Panc1 (cell line): ENCODE results near the gene LTB4R2. TPM values are rescaled to one million over a fixed set of nuclear protein-coding genes. Genes with fewer than 3 reads are reported as not detected.

Experiments used
- ATAC-seq: fragments of 200-7000 bp; cut with Tn5 transposase; 2 replicates; pipeline ENCODE4 v1.9.1; 2020; ENCODE audit warnings: mild to moderate bottlenecking, moderate library complexity
- BruUV-seq: library from RNA; stranded (reverse); fragments of 400-500 nt; replicated peaks from 2 replicates; lab custom pipeline; 2021; lab: Mats Ljungman, UMichigan
- CTCF ChIA-PET: fragments of 300-600 bp; sonication (Branson Sonifier 250); formaldehyde crosslinking; loops from one replicate; lab custom pipeline; 2022; ENCODE audit warnings: antibody characterized with exemption; lab: Charles Lee
- POLR2A ChIA-PET: fragments of 300-600 bp; sonication (Branson Sonifier 250); formaldehyde crosslinking; loops from one replicate; lab custom pipeline; 2022; ENCODE audit warnings: antibody characterized with exemption; lab: Charles Lee
- DNase-seq: peaks from one replicate; pipeline ENCODE4 v3.0.0-alpha.2; 2010; ENCODE audit warnings: low read depth, low spot score
- H3K27ac ChIP-seq: 2 replicates; pipeline ENCODE4 v1.5.1; 2011; ENCODE audit warnings: mild to moderate bottlenecking, low read length, inconsistent platforms
- H3K27me3 ChIP-seq: fragments of 200-500 bp; sonication (Bioruptor generic); 2 replicates; pipeline ENCODE4 v1.6.0; 2014; ENCODE audit warnings: low read length, inconsistent platforms; ENCODE audit not compliant: control insufficient read depth, insufficient read depth
- H3K36me3 ChIP-seq: fragments of 200-500 bp; sonication (Bioruptor generic); 2 replicates; pipeline ENCODE4 v1.5.1; 2014; ENCODE audit warnings: inconsistent platforms, mild to moderate bottlenecking, low read length, moderate library complexity; ENCODE audit not compliant: control insufficient read depth, insufficient read depth
- H3K4me1 ChIP-seq: 2 replicates; pipeline ENCODE4 v1.5.1; 2011; ENCODE audit warnings: inconsistent platforms, mild to moderate bottlenecking, low read length, moderate library complexity; ENCODE audit not compliant: control insufficient read depth, insufficient read depth
- H3K4me3 ChIP-seq, 2 experiments: 2 replicates each; pipeline ENCODE4 v1.5.1; 2011 to 2012; ENCODE audit warnings: low read depth in 2 of 2, low read length in 2 of 2, mild to moderate bottlenecking in 2 of 2, inconsistent platforms in 1 of 2, moderate library complexity in 1 of 2
- H3K9me3 ChIP-seq: fragments of 200-500 bp; sonication (Bioruptor generic); 2 replicates; pipeline ENCODE4 v1.5.1; 2014; ENCODE audit warnings: low read depth, mild to moderate bottlenecking, inconsistent platforms, low read length, moderate library complexity; ENCODE audit not compliant: control insufficient read depth, insufficient read depth
- POLR2AphosphoS5 ChIP-seq: IDR thresholded peaks from 2 replicates; pipeline ENCODE4 v1.6.1; 2012; ENCODE audit warnings: mild to moderate bottlenecking, low read depth, low read length, moderate library complexity
- SIN3A ChIP-seq: IDR thresholded peaks from 2 replicates; pipeline ENCODE4 v1.6.1; 2012; ENCODE audit warnings: low read depth, mild to moderate bottlenecking, low read length, moderate library complexity, borderline replicate concordance; ENCODE audit not compliant: insufficient read depth
- TCF7L2 ChIP-seq: IDR thresholded peaks from 2 replicates; pipeline ENCODE4 v1.6.1; 2011; ENCODE audit warnings: mild to moderate bottlenecking, low read depth, low read length, inconsistent platforms
- in situ Hi-C: cut with HindIII; loops from 2 replicates; pipeline ENCODE4 v1.10.0; 2016; ENCODE audit warnings: low sequenced_read_pairs, low pct_unique_long_range_greater_than_20kb
- intact Hi-C: fragments of 100-400 bp; cut with micrococcal nuclease; formaldehyde crosslinking; loops from one replicate; pipeline ENCODE4 v1.10.0; 2022; ENCODE audit not compliant: unreplicated experiment
- total RNA-seq: library from RNA; stranded (reverse); gene quantifications from one replicate; pipeline ENCODE4 v1.2.1, GENCODE V29; 2021; ENCODE audit not compliant: unreplicated experiment
- TF ChIP-seq, protein P1 (sequence below): fragments of 450-650 bp; IDR thresholded peaks from 2 replicates; pipeline ENCODE4 v1.5.1; 2017; ENCODE audit warnings: mild to moderate bottlenecking
- TF ChIP-seq, protein P2 (sequence below), 2 experiments: IDR thresholded peaks; 2 replicates each; pipeline ENCODE4 v1.6.1; 2011 to 2012; ENCODE audit warnings: low read depth in 2 of 2, control low read depth in 1 of 2, low read length in 1 of 2, mild to moderate bottlenecking in 1 of 2, moderate library complexity in 1 of 2; ENCODE audit not compliant: insufficient read depth in 1 of 2

The LTB4R2 gene
- total RNA-seq, 1 experiment from 2014 or later = 6.9 TPM

DNA sequence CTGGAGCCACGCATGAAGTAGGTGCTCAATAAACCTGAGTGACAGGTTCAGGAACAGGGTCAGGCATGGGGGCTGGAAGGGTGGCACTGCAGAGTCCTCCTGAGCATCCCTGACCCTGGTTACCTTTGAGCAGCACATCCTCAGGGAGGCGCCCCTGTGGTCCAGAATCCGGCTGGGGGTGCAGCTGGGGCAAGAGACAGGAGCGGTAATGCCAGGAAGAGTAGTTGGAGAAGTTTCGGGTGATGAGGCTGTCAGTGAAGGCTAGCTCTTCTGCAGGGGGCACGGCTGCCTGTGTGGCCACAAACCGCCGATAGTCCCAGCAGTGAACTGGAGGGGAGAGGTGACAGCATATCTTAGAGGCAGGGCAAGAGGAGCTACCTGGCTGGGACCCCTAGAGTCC is 40.6 kb upstream of the LTB4R2 start:
- ATAC-seq (no peak), DNase-seq (no peak)
- no peak overlapping the region for H3K4me3 ChIP-seq
- no peaks in the 10 kb centered on the region for H3K27me3 ChIP-seq
- TF ChIP-seq SIN3A (no peak), TCF7L2 (no peak), POLR2AphosphoS5 (no peak)
- TF ChIP-seq, protein P1, sequence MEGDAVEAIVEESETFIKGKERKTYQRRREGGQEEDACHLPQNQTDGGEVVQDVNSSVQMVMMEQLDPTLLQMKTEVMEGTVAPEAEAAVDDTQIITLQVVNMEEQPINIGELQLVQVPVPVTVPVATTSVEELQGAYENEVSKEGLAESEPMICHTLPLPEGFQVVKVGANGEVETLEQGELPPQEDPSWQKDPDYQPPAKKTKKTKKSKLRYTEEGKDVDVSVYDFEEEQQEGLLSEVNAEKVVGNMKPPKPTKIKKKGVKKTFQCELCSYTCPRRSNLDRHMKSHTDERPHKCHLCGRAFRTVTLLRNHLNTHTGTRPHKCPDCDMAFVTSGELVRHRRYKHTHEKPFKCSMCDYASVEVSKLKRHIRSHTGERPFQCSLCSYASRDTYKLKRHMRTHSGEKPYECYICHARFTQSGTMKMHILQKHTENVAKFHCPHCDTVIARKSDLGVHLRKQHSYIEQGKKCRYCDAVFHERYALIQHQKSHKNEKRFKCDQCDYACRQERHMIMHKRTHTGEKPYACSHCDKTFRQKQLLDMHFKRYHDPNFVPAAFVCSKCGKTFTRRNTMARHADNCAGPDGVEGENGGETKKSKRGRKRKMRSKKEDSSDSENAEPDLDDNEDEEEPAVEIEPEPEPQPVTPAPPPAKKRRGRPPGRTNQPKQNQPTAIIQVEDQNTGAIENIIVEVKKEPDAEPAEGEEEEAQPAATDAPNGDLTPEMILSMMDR = no peak
- TF ChIP-seq, protein P2, sequence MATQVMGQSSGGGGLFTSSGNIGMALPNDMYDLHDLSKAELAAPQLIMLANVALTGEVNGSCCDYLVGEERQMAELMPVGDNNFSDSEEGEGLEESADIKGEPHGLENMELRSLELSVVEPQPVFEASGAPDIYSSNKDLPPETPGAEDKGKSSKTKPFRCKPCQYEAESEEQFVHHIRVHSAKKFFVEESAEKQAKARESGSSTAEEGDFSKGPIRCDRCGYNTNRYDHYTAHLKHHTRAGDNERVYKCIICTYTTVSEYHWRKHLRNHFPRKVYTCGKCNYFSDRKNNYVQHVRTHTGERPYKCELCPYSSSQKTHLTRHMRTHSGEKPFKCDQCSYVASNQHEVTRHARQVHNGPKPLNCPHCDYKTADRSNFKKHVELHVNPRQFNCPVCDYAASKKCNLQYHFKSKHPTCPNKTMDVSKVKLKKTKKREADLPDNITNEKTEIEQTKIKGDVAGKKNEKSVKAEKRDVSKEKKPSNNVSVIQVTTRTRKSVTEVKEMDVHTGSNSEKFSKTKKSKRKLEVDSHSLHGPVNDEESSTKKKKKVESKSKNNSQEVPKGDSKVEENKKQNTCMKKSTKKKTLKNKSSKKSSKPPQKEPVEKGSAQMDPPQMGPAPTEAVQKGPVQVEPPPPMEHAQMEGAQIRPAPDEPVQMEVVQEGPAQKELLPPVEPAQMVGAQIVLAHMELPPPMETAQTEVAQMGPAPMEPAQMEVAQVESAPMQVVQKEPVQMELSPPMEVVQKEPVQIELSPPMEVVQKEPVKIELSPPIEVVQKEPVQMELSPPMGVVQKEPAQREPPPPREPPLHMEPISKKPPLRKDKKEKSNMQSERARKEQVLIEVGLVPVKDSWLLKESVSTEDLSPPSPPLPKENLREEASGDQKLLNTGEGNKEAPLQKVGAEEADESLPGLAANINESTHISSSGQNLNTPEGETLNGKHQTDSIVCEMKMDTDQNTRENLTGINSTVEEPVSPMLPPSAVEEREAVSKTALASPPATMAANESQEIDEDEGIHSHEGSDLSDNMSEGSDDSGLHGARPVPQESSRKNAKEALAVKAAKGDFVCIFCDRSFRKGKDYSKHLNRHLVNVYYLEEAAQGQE (IDR thresholded peaks at IDR 0.05; ENCODE audit: insufficient read depth in 1 of 2, low read depth in 2 of 2, low read length in 1 of 2) = no peak
- ChIA-PET POLR2A (no interaction called here), CTCF (no interaction called here)
- no peak overlapping the region for H3K27ac ChIP-seq
- H3K9me3 ChIP-seq = no peaks in the 10 kb centered on the region
- in situ Hi-C loops = no loop called here
- peaks cover 3% of the 10 kb centered on the region; the same call in 1 of the 2 replicates for H3K4me1 ChIP-seq
- no peaks in the 10 kb centered on the region for H3K36me3 ChIP-seq
- no TSS peak for BruUV-seq
- intact Hi-C loops = no loop called here

DNA sequence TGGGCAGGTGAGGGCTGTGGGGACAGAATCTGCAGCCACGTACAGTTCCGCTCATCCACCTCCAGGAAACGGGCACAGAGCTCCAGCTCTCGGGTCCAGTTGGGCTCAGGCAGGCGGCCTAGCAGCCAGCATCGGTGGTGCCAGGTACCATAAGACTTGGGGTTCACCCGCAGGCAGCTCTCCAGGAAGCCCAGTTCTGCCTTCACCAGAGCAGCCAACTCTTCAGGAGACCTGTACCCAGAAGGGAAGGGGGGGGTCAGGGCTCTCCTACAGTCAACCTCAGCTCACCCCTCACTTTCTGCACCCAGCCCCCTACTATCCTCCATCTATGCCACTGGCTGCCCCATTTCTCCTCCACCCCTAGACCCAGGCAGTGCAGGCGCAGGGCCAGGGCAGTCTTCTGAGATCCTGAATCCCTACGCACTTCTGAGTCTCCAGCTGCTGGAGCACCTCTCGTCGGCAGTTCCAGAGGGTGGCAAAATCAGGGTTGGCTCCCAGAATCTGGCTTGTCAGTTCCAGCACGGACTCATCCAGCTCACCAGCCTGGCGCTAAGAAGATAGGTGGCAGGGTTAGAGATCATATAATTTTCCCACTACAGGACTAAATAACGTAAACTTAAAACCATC is 39.9 kb upstream of the LTB4R2 start:
- Histone ChIP-seq H3K9me3 (no peaks in the 10 kb centered on the region), H3K4me1 (peaks cover 3% of the 10 kb centered on the region; the same call in 1 of the 2 replicates), H3K4me3 (no peak overlapping the region), H3K27me3 (no peaks in the 10 kb centered on the region), H3K27ac (no peak overlapping the region), H3K36me3 (no peaks in the 10 kb centered on the region)
- DNase-seq (no peak), ATAC-seq (no peak)
- CTCF ChIA-PET = interaction anchor here (1.4 kb wide), 1 partner anchor 37 kb away, joined by 4 read pairs; no protein-coding TSS in a partner anchor
- POLR2A ChIA-PET = no interaction called here
- intact Hi-C loops = no loop called here
- BruUV-seq = TSS peak; percentile 82
- no peak for TF ChIP-seq TCF7L2
- TF ChIP-seq, protein P2 (IDR thresholded peaks at IDR 0.05; ENCODE audit: insufficient read depth in 1 of 2, low read depth in 2 of 2, low read length in 1 of 2) = no peak
- TF ChIP-seq, protein P1 = no peak
- TF ChIP-seq POLR2AphosphoS5 = no peak
- no peak for TF ChIP-seq SIN3A
- in situ Hi-C loops = no loop called here
